ENCODE measurements around the gene CENPU. TPM values are rescaled to one million over a fixed set of nuclear protein-coding genes. Genes with fewer than 3 reads are reported as not detected.
A peak's percentile ranks its signal among the peaks of the same experiment; 100 is the strongest.

Gene CENPU
- total RNA-seq, 1 donor, result 16.8 TPM

DNA sequence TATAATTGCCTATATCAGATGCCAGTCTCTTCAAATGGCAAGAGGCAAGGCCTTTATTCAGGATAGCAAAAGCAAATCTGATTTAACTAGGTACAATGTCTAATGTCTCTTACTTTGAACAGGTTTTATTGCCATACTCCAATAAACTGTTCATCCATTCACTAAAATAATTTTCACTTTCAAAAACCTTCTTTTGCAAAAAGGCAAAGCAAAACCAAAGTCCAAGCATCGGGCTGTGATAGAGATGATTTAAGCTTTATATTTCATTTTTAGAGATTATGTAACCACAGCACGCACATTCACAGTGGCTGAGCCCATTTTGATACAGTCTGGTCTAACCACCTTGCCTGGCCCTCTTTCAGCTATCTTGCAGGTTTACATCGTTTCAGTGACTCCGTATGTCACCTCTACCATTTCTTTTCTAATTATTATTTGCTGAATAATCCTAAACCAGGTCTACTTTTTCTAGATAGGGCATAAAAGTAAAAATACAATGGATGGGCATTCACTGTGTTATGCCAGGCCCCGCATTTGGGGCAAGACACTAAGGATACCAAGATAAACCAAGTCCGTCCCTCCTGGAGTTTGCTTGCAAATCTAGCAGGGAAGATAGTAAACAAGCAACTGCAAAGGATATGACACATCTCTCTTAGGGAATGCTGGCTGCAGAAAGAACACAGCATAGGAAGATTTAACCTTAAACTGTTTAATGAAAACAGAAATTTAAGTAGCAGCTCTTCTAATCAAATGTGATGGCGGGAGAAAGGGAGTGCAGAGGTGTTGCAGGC, 86.4 kb downstream of the CENPU start:
- peak; percentile 50 for DNase-seq (ENCODE audit: low read depth)
- peak overlapping the region; percentile 89 for H3K4me3 ChIP-seq (ENCODE audit: low read depth, low read length)
- TF ChIP-seq, protein P1, sequence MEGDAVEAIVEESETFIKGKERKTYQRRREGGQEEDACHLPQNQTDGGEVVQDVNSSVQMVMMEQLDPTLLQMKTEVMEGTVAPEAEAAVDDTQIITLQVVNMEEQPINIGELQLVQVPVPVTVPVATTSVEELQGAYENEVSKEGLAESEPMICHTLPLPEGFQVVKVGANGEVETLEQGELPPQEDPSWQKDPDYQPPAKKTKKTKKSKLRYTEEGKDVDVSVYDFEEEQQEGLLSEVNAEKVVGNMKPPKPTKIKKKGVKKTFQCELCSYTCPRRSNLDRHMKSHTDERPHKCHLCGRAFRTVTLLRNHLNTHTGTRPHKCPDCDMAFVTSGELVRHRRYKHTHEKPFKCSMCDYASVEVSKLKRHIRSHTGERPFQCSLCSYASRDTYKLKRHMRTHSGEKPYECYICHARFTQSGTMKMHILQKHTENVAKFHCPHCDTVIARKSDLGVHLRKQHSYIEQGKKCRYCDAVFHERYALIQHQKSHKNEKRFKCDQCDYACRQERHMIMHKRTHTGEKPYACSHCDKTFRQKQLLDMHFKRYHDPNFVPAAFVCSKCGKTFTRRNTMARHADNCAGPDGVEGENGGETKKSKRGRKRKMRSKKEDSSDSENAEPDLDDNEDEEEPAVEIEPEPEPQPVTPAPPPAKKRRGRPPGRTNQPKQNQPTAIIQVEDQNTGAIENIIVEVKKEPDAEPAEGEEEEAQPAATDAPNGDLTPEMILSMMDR (IDR thresholded peaks at IDR 0.05; ENCODE audit: insufficient read depth, low read depth, low read length), result no peak

- no peak for DNase-seq (ENCODE audit: low read depth)
- TF ChIP-seq, protein P1 (IDR thresholded peaks at IDR 0.05; ENCODE audit: insufficient read depth, low read depth, low read length), result no peak
- no peak overlapping the region for H3K4me3 ChIP-seq (ENCODE audit: low read depth, low read length)
Measured at GRCh38 chr4:184645904-184646610, 87.8 kb downstream of the CENPU start.

DNA sequence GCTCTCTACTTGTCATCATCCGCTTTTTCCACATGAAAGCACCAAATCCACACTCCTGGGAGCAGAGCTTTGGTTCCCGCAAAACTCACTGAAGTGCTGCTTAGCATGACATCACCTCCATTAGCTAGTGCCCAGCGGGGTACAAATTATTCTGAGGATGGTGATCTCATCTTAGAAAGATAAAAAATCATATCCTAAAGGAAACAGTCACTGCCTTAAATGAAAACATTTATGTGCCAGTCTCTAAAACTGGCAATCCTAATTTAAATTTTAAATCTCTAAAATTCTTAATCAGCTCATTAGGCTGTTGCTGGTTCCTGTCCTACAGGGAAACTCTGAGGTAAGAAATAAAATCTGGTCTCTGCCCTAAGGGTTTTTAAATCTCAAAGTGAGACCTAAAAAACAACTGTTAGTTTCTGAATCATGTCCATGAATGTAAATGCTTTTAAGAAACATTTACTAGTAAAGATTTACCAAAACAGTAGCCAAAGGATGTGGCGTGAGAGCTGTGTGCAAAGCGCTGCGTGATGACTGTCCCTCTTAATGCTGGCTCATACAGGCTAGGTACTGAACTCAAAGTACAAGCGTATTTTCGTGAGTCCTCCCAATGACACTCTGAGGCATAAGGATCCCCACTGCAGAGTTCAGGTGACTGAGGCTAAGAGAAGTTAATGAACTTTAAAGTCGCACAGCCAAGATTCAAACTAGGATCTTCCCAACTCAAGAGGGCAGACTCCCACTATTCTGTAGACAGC, 89.2 kb downstream of the CENPU start:
- H3K4me3 ChIP-seq (ENCODE audit: low read depth, low read length), result no peak overlapping the region
- no peak for DNase-seq (ENCODE audit: low read depth)
- TF ChIP-seq, protein P1 (IDR thresholded peaks at IDR 0.05; ENCODE audit: insufficient read depth, low read depth, low read length), result no peak

Other genes starting within 250 kb of the CENPU start
- gene CASP3, start 84.6 kb downstream of the CENPU start, total RNA-seq, result 35.4 and 110 TPM in 2 replicates
- gene PRIMPOL, start 84.4 kb downstream of the CENPU start, total RNA-seq, result 10.6 and 19.9 TPM in 2 replicates
- 26.1 and 32.4 TPM in 2 replicates for gene ACSL1, start 91.9 kb upstream of the CENPU start, total RNA-seq